HG02610 (cell line): ENCODE data around the gene COL6A3.

ENCODE experiments used
- ATAC-seq: cut with Tn5 transposase; IDR thresholded peaks from one replicate; pipeline ENCODE4 v1.9.1; 2021; ENCODE audit warnings: mild to moderate bottlenecking, moderate library complexity; ENCODE audit not compliant: unreplicated experiment

COL6A3 gene

DNA sequence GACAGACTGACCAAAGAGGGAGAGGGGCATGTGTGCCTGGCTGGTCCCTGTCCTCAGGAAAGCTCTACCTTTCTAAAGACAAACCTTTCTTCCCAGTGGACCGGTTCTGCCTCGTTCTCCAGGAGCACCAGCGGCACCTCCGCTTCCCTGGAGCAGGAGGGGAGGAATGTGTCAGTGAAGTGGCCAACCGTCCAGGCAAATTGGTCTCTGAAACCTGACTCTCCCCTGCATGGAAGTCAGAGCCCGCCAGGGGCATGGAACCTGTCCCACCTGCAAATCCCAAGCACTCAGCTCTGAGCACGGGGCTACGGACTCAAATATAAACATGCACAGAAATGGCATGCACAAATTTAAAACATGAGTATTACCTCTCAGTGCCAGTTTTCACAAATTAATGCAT, 62.9 kb downstream of the COL6A3 start:
- no peak for ATAC-seq

DNA sequence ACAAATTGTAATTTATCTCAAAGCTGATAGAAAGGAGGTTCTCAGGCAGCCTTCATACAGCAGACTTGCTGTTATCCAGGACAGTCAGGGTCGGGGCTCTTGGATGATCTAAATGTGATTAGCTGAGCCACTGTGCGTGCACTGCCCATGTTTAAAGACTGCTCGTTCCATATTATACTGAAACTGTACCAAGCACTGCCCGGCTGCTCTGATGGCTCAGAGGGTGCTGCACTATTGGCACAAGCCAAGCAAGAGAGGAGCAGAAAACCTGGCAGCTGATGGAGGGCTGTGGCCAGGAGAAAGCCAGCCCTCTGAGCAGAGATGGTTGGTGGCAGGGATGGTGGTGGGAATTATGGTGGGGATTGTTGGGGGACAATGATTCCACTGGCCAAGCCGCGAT, 63.4 kb downstream of the COL6A3 start:
- no peak for ATAC-seq

DNA sequence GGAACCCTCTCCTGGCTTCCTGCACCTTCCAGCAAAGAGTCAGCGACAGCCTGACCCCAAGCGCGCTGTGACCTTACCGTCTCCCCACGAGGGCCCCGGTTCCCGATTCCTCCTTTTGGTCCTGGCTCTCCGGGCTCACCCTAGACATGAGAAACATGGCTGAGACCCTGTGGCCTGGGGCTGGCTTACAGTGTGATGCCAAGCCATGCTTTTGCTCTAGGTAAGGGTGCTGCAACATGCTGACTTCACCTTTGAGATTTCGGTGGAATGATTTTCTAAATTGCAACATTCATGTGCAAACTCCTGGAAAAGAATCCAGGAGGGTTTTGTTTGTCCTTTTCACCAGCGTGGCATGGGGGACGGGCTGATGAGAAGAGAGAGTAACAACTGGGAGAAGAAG, 63.9 kb downstream of the COL6A3 start:
- no peak for ATAC-seq

DNA sequence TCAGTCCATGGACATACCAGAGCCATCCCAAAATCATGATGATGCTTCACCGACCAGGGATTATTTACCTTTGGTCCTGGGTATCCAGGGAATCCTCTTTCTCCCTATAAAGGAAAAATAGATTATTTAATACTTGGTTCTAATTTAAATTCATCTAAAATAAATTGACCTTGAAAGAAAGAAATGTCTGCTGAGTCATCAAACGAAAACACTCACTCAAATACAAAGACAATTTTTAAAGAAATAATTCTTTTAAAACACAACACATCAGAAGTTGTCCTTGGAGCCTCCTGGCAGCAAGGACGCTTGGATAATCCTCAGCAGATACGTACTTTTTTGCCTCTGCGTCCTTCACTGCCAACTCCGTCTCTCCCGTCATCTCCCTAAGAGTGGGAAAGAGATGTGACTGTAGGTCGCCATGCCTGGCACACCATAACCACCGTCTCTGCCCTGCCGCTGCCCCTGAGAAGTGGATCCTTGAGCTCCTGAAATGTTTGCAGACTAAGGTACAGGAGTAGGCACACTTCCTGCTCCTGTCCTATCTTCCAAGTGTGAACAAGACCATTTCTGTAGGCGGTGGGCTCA, 65.6 kb downstream of the COL6A3 start:
- ATAC-seq: no peak

DNA sequence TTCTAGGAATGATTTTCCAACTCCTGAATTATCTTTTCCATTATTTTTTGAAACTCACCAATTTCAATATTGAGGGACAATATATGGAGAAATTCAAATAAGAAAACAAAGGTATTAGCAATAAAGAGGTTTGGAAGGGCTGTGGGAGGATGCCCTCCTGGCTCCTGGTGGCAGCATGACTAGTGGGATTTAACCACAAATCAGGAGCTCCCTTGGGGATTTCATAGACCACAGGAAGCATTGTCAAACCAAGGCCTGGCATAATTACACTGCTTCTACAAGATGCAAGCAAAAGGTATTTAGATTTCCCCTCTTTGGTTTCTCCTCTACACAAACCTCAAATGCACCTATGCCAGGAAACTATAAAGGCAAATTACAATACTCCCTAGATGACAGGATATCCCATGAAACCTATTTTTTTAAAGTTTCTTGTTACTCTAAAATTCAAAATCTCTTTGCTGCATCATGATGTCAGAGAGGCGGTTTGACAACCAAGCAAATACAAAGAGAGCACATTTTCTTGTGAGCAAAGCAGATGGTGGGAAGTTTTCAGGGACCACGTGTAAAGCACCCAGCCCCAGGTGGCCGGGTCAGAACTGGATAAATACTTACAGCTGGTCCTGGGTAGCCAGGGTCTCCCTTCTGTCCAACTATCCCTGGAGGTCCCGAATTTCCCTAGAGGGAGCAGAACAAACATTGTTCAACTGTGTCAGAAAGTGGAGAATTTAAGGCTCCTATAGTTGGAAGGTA, 67.9 kb downstream of the COL6A3 start:
- no peak for ATAC-seq

DNA sequence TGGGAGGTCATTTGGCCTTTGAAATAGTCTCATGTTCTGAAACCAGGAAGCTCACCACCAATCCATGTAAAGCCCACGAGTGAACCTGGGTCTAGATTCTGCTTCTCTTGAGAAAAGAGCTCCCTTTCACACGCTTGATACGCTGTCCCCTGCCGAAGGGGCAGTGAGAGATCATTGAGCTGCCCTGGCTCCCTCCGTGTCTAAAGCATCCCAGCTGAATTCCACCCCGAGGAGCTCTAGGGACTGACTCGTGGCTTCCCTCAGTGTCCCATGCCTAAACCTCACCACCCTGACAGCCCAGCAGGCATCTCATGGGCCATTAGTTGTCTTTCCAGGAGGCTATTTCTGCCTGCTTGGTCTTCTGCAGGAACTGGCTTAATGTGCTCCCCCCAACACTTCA, 68.6 kb downstream of the COL6A3 start:
- ATAC-seq: no peak

DNA sequence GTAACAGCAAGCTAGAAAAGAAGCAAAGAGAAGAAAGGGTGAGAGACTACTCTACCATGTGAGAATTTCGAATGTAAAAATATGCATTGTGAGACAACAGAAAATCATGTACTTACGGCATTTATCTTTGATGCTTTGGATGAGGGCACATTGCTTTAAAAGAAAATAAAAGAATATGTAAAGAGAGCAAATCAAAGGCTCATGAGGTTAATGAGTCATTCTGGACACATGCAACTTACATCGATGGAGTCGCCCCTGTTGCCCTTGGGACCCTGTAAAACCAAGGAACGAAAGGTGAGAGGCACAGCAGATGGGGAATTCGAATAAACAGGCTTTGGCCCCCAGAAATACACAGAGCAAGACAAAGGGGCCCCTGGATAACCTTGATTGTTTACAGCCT, 69.0 kb downstream of the COL6A3 start:
- ATAC-seq: no peak

DNA sequence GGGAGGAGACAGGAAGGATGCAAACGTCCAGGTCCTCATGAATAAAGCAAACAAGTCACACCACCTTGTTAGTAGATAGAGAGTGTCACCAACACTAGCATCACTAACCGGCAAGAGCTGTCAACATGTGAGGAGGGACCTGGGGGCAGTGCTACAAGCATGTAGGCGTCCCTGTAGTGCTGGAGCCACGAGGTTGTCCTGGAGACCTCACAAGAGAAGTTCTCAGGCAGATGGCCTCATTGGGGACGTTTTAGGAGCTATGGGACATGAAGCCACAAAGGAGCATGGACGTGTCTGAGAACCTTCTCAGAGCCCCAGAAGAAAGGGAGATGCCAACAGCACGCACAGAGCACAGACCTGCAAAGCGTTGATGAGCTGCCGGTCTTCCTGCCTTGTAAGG, 70.0 kb downstream of the COL6A3 start:
- ATAC-seq: no peak

DNA sequence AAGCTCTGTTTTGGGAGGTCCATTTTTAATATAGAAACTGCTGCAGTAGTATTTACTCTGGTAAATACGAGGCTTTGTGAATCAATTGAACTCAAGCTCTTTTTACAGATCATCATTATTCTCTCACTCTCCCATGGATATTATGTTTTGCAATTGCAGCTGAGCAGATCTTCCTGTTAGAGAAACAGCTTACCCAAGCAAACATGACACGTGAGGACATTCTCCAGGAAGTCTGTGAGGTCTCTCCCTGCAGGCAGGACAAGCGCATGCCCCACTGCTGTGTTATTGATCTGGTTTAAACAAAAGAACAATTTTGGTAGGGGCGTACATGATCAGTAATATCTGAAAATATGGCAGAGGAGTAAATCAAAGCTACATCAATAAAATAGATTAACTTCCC, 72.1 kb downstream of the COL6A3 start:
- ATAC-seq: no peak

DNA sequence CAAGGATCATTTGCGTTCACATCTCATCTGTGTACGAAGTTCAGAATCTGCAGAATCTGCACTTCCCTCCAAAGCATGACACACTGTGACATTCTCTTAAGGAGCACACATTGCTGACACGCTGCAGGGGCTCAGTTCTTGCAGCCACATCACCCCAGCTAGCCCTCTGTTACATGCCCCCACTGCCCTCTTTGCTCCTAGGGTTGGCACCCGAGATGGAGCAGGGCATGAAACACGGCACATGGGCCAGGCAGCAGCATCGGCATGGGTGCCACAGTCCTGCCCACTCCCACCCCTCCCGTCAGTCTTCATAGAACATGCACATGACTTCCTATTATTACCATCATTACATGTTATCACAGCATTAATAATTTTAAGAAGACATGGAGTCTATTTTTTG, 76.4 kb downstream of the COL6A3 start:
- no peak for ATAC-seq

DNA sequence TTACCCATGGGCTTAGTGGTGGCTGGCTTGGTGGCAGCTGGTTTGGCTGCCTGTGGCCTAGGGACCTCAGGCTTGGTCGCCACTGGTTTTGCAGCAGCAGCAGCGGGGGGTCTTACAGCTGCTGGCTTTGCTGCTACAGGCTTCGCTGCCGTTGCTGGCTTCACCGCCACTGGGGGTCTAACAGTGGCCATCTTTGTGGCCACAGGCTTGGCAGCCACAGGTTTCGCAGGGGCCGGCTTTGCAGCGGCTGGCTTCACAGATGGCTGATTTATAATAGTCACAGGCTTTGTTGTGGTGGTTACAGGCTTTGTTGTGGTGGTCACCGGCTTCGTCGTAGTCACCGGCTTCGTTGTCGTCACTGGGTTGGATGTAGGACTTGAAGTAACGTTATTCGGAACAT, 77.8 kb downstream of the COL6A3 start:
- no peak for ATAC-seq

DNA sequence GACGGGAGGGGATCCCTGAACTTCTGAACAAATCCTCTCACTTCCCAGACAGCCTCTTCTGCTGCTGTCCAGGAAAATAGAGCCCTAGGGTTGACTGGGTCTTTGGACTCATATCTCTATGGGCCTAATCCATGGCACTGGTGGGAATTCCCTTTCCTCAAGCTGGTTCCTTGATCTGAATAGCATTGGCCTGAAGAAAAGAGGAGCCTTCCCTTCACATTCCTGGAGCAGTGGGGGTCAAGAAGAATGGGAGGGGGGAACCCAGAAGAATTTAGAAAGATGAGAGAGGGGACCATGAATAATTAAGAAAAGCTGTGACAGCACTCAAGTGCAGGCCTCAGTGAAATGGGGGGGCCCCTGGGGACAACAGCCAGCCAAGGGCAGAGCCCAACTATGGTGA, 80.2 kb downstream of the COL6A3 start:
- no peak for ATAC-seq

DNA sequence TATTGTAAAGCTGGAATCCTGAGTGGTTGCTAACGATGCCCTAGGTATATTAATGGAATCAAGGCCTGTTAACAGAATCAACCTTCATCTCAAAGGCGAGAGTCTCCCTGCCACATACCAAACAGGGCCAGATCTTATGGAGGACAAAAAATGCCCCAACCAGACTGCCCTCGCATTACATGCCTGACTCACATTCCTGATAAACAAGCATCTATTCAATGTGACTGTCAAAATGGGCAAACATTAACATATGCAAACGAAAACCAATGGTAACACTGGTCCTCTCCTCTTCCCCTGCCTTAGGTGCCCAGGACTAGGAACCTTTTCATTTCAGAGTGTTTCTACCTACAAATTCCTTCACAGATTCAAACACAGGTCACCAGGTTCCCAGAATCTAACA, 83.4 kb downstream of the COL6A3 start:
- no peak for ATAC-seq

DNA sequence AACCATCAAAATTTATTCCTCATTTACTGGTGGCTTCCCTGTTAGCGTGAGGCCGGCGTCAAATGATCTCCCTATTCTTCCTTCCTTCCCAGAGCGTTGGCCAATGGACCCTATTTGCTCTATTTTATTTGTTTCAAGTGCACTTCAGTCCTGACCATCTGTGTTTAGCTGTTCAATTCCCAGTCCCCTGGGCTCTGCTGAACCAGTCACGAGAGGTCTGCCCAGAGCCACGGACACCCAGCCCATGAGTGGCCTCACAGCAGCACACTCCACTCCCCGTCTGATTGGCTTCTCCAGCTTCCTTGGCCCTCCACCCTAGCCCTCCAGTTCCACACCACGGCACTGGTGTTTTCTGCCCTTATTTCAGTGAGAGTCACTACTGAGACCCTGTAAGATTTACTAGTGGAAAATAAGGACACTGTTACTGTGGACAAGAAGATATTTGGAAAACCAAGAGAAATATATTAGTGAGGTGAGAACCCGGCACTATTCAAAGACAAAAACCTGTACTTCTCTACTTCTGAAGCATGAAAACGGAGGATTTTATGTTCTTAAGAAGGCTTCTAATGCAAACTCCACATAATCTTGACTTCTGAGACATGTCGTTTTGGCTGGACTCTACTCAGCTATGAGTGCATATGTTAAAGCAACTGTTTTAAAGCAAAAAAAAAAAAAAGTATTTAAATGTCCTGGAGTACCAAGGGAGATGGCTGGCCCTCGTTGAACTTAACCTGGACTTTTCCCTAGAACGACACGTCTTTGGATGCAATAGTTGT, 86.6 kb downstream of the COL6A3 start:
- no peak for ATAC-seq

DNA sequence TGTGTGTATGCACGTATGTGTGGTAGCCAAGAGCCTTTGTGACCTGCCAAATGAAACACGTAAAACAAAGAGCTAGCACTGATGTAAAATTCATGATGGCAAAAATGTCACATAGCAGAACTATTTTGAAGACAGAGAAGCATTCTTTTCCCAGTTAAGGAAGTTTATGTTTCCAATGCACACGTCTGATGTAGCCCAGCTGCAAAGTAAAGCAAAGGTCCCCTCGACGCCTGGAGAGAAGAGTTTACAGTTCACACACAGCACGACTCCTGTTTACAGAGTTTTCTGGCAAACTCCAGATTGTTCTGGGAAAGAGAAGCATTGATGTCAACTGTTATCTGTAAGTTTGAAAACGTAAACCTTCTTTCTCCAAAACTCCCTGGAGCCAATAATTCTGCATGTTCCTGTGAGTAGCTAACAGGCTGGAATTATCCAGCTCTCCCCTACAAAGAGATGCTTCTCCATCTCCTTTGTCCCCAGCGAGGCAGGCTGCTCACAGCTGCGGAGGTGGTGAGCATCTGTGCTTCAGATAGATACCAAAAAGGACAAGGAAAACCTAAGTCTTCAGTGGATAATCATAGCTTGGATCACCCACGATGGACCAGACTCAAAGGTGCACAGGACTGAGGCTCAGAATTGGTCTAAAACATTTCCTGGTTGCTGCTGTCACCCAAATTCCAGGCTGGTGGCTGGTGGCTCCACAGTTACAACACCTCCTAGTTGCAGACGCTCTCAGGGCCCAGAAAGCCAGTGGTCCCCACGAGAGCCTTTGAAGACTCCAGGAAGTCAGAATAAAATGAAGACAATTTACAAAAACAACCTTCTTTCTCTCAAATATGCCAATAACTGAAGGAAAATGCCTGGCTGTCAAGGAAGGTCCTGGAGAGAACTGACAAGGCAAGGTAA, 87.4 kb downstream of the COL6A3 start:
- ATAC-seq: no peak

DNA sequence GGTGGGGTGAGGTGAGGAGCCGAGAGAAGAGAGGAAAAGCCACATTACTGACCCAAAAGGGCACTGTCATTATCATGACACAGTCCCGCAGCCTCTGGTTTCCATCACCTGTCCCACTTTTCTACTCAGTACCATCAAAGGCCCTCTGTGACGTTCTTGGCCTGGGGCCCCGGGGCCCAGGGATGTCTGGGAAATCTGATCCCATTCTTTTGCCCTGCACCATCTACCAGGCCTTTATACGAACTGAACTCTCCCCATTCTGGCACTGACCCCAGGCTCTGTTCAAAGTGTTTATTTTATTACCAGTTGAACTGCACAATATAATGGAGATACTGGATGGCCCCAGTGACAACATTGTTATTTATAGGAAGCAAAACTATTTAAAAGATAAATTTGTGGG, 89.1 kb downstream of the COL6A3 start:
- ATAC-seq: no peak

DNA sequence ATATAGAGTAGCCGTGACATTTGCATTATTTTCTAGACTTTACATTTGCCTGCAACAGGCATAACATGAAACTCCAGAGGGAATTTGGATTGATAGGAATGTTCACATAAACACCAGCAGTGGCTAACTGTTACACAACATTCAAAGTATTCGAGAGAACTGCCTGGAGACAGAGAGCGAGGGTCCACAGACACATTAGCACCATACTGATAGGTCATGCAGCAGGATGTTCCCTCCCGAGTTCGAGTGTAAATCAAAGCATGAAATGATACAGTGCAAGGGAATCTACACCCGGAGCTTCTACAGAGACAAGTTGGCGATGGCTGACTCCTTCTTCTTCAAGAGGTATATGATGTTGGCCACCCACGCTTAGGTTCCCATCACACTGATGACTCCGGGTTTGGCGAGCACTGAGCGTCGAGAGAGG, 89.5 kb downstream of the COL6A3 start:
- ATAC-seq: no peak

DNA sequence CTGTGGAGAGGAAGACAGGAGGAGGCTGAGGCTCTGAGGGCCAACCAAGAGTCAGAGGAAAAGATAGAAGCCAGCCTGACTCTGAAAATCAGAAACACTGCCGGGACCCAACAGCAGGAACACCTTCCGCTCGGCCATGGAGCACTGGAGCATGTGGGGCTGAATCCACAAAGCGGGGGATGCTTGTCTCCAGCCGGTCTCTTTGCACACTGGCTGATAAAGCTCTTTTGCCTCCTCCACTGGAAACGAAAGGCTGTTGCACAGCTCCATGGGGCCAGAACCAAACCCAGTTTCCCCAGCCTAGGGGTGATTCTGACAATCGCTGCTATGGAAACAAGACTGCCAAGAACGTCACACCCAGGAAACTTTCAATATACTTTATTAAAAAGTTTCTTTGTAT, 90.3 kb downstream of the COL6A3 start:
- ATAC-seq: no peak

DNA sequence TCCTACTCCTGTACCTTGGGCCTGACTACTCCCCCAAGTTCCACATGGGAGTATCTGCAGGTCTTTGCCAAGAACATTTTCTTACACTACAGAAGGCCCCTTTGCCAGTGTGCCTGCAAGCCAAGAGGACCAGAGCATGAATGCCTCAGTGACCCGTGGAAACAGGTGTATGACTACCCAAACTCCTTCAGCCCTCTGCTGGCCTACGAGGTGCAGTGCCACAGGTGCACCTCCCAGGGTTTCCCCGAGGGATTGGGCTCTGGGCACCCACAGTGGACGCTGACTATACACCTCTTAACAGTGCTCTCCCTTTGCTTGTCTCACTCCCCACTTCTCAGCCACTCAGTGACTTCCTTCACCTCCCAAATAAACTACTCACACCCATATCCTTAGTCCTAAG, 91.4 kb downstream of the COL6A3 start:
- ATAC-seq: no peak

DNA sequence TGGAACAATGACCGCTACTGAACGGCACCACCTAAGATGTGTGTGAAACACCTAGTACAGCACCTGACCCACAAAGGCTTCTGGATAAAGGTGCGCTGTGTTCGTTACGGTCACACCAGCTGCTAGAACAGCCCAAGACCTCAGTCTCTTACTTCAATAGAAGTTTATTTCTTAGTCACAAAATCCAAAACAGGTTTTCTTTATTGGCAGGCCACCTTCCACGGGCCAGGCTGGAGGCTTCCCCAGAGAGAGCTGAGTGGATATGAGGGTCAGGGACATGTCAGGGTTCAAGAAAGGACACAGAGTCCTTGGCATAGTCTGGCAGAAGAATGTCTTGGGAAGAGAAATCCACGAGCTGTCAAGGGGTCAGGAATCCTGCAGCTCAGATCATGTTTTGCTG, 92.2 kb downstream of the COL6A3 start:
- ATAC-seq: no peak
